Astrocyte (in vitro differentiated cells and primary cell): ENCODE results near the gene RAB40C. TPM values are rescaled to one million over a fixed set of nuclear protein-coding genes. Genes with fewer than 3 reads are reported as not detected.

Source experiments
- DNase-seq: peaks from one replicate; pipeline ENCODE4 v3.0.0-alpha.2; 2010; ENCODE audit warnings: low read depth
- FAIRE-seq: peaks from 2 replicates; lab custom pipeline; 2011; peaks lifted over from hg19 to GRCh38; lab: Jason Lieb, UNC
- H2AFZ ChIP-seq: 2 replicates; pipeline ENCODE4 v1.6.0; 2012; ENCODE audit warnings: low read depth, low read length, inconsistent platforms
- H3K27ac ChIP-seq: 2 replicates; pipeline ENCODE4 v1.5.1; 2011; ENCODE audit warnings: low read depth, low read length, inconsistent platforms
- H3K27me3 ChIP-seq: 2 replicates; pipeline ENCODE4 v1.6.0; 2011; ENCODE audit warnings: low read length, inconsistent platforms; ENCODE audit not compliant: insufficient read depth
- H3K36me3 ChIP-seq: 2 replicates; pipeline ENCODE4 v1.5.1; 2011; ENCODE audit warnings: low read length, inconsistent platforms; ENCODE audit not compliant: insufficient read depth
- H3K4me1 ChIP-seq: 2 replicates; pipeline ENCODE4 v1.5.1; 2011; ENCODE audit warnings: low read length, inconsistent platforms; ENCODE audit not compliant: insufficient read depth
- H3K4me2 ChIP-seq: 2 replicates; pipeline ENCODE4 v1.6.0; 2012; ENCODE audit warnings: low read length, inconsistent platforms
- H3K4me3 ChIP-seq: 2 replicates; pipeline ENCODE4 v1.5.1; 2011; ENCODE audit warnings: low read depth, mild to moderate bottlenecking, low read length, inconsistent platforms; ENCODE audit not compliant: insufficient read depth
- H3K79me2 ChIP-seq: 2 replicates; pipeline ENCODE4 v1.6.0; 2012; ENCODE audit warnings: mild to moderate bottlenecking, low read length, inconsistent platforms; ENCODE audit not compliant: insufficient read depth
- H3K9ac ChIP-seq: 2 replicates; pipeline ENCODE4 v1.6.0; 2012; ENCODE audit warnings: mild to moderate bottlenecking, low read length, inconsistent platforms
- H3K9me3 ChIP-seq: 2 replicates; pipeline ENCODE4 v1.5.1; 2012; ENCODE audit warnings: low read depth, mild to moderate bottlenecking, low read length, inconsistent platforms; ENCODE audit not compliant: insufficient read depth
- H4K20me1 ChIP-seq: 2 replicates; pipeline ENCODE4 v1.6.0; 2012; ENCODE audit warnings: low read length, inconsistent platforms; ENCODE audit not compliant: insufficient read depth
- H3K27ac Mint-ChIP-seq: one replicate; pipeline ENCODE4 v1.8.0; 2021; ENCODE audit warnings: mild to moderate bottlenecking, mixed read lengths; ENCODE audit not compliant: unreplicated experiment
- H3K27me3 Mint-ChIP-seq: one replicate; pipeline ENCODE4 v1.8.0; 2021; ENCODE audit warnings: low read depth, mixed read lengths; ENCODE audit not compliant: unreplicated experiment
- H3K36me3 Mint-ChIP-seq: one replicate; pipeline ENCODE4 v1.8.0; 2021; ENCODE audit warnings: low read depth, mixed read lengths; ENCODE audit not compliant: unreplicated experiment
- H3K4me1 Mint-ChIP-seq: one replicate; pipeline ENCODE4 v1.8.0; 2021; ENCODE audit warnings: low read depth, mixed read lengths; ENCODE audit not compliant: unreplicated experiment
- H3K4me3 Mint-ChIP-seq: one replicate; pipeline ENCODE4 v1.8.0; 2021; ENCODE audit warnings: mild to moderate bottlenecking, moderate library complexity, mixed read lengths; ENCODE audit not compliant: unreplicated experiment
- H3K9me3 Mint-ChIP-seq: one replicate; pipeline ENCODE4 v1.8.0; 2021; ENCODE audit warnings: mild to moderate bottlenecking, mixed read lengths; ENCODE audit not compliant: unreplicated experiment
- EZH2 ChIP-seq: IDR thresholded peaks from 2 replicates; pipeline ENCODE4 v1.6.1; 2012; ENCODE audit warnings: mild to moderate bottlenecking, low read length, inconsistent platforms; ENCODE audit not compliant: insufficient read depth
- total RNA-seq: library from RNA; stranded (reverse); gene quantifications from 2 replicates; pipeline ENCODE4 v1.2.1, GENCODE V29; 2021
- TF ChIP-seq, protein P1 (sequence below): IDR thresholded peaks from 2 replicates; pipeline ENCODE4 v1.5.1; 2011; ENCODE audit warnings: low read depth, mild to moderate bottlenecking, inconsistent platforms, low read length, moderate library complexity; ENCODE audit not compliant: insufficient read depth

The RAB40C gene
- total RNA-seq, 1 donor from 2014 or later: 13.0 TPM

- no peak overlapping the region for H3K4me3 Mint-ChIP-seq
- H3K36me3 ChIP-seq: no peaks in the 10 kb centered on the region
- peaks cover 16% of the 10 kb centered on the region for H3K4me1 ChIP-seq
- no peaks in the 10 kb centered on the region for H3K36me3 Mint-ChIP-seq
- no peak overlapping the region for H3K27ac ChIP-seq
- H2AFZ ChIP-seq: no peak overlapping the region
- DNase-seq: no peak
- no peaks in the 10 kb centered on the region for H3K9me3 ChIP-seq
- peaks cover 9% of the 10 kb centered on the region for H3K27me3 Mint-ChIP-seq
- H3K4me3 ChIP-seq: no peak overlapping the region
- H4K20me1 ChIP-seq: peaks cover 5% of the 10 kb centered on the region
- no peak overlapping the region for H3K4me2 ChIP-seq
- TF ChIP-seq EZH2: no peak
- TF ChIP-seq, protein P1, sequence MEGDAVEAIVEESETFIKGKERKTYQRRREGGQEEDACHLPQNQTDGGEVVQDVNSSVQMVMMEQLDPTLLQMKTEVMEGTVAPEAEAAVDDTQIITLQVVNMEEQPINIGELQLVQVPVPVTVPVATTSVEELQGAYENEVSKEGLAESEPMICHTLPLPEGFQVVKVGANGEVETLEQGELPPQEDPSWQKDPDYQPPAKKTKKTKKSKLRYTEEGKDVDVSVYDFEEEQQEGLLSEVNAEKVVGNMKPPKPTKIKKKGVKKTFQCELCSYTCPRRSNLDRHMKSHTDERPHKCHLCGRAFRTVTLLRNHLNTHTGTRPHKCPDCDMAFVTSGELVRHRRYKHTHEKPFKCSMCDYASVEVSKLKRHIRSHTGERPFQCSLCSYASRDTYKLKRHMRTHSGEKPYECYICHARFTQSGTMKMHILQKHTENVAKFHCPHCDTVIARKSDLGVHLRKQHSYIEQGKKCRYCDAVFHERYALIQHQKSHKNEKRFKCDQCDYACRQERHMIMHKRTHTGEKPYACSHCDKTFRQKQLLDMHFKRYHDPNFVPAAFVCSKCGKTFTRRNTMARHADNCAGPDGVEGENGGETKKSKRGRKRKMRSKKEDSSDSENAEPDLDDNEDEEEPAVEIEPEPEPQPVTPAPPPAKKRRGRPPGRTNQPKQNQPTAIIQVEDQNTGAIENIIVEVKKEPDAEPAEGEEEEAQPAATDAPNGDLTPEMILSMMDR: no peak
- no peaks in the 10 kb centered on the region for H3K9me3 Mint-ChIP-seq
- H3K27ac Mint-ChIP-seq: no peak overlapping the region
- H3K4me1 Mint-ChIP-seq: peaks cover 2% of the 10 kb centered on the region
- FAIRE-seq: no peak
- H3K27me3 ChIP-seq: peaks cover 20% of the 10 kb centered on the region
- no peaks in the 10 kb centered on the region for H3K79me2 ChIP-seq
- H3K9ac ChIP-seq: no peak overlapping the region
Measured at GRCh38 chr16:557463-558297, 32.2 kb upstream of the RAB40C start.

DNA sequence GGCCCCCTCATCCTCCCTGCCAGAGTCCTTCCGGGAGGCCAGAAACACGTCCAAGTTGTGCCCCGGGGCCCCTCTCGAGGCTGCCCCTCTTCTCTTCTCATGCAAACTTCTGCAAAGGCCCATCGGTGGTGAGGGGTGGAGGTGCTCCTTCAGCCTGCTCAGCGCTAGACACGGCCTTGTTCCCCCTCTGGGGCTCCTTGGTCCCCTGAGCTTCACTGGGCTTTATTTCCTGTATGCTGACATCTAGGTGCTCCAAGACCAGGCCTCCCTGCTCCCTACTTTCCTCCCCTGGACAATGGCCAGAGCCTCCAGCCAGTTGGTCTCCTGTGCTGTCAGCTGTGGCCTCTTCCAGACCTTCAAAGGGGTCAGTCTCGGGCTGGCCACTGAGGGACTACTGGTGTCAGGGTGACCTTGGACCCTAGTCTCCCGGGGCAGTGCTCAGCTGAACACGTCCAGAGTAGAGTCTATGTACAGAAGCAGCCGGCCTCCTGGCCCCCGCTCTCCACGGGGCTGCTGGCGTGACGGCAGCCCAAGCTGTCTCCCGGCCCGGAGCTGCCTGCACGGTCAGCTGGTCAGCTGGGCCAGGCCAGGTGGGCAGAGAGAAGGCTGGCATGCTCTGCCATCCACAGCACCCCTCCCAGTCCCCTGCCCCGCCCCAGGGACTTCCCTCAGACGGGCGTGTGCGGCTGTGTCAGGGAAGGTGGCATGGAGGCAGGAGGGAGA lies 31.4 kb upstream of the RAB40C start:
- TF ChIP-seq EZH2: no peak
- TF ChIP-seq, protein P1: no peak
- peaks cover 21% of the 10 kb centered on the region for H3K27me3 ChIP-seq
- Mint-ChIP-seq H3K4me1 (peaks cover 2% of the 10 kb centered on the region), H3K9me3 (no peaks in the 10 kb centered on the region), H3K27ac (no peak overlapping the region), H3K4me3 (no peak overlapping the region), H3K27me3 (peaks cover 10% of the 10 kb centered on the region), H3K36me3 (no peaks in the 10 kb centered on the region)
- H3K9me3 ChIP-seq: no peaks in the 10 kb centered on the region
- no peak overlapping the region for H2AFZ ChIP-seq
- peaks cover 5% of the 10 kb centered on the region for H4K20me1 ChIP-seq
- no peak for FAIRE-seq
- no peak overlapping the region for H3K27ac ChIP-seq
- no peak overlapping the region for H3K4me3 ChIP-seq
- DNase-seq: no peak
- no peak overlapping the region for H3K9ac ChIP-seq
- H3K4me2 ChIP-seq: no peak overlapping the region
- no peaks in the 10 kb centered on the region for H3K79me2 ChIP-seq
- peaks cover 16% of the 10 kb centered on the region for H3K4me1 ChIP-seq
- H3K36me3 ChIP-seq: no peaks in the 10 kb centered on the region
